Immature natural killer cell (primary cell): ENCODE data around the gene TOP1. TPM values are rescaled to one million over a fixed set of nuclear protein-coding genes. Genes with fewer than 3 reads are reported as not detected.
"Not testable (repeated sequence)": the region's sequence is repeated elsewhere in the genome, so short reads cannot be mapped to it uniquely, and the experiment has no call there.

Source experiments
- DNase-seq, 3 donors: peaks; one replicate each; pipeline ENCODE4 v3.0.0; 2022; ENCODE audit warnings: mixed read lengths in 1 of 3
- H3K27ac Mint-ChIP-seq, 6 donors: one replicate each; pipeline ENCODE4 v1.8.0; 2020; ENCODE audit warnings: mixed read lengths in 6 of 6, mild to moderate bottlenecking in 5 of 6, inconsistent platforms in 4 of 6, moderate library complexity in 3 of 6
- H3K27me3 Mint-ChIP-seq, 3 donors: one replicate each; pipeline ENCODE4 v1.8.0; 2020 to 2021; ENCODE audit warnings: low read depth in 3 of 3, mild to moderate bottlenecking in 3 of 3, mixed read lengths in 3 of 3, moderate library complexity in 3 of 3, inconsistent platforms in 1 of 3
- H3K36me3 Mint-ChIP-seq, 3 donors: one replicate each; pipeline ENCODE4 v1.8.0; 2020; ENCODE audit warnings: mixed read lengths in 3 of 3, inconsistent platforms in 2 of 3, mild to moderate bottlenecking in 2 of 3
- H3K4me1 Mint-ChIP-seq, 2 donors: one replicate each; pipeline ENCODE4 v1.8.0; 2020; ENCODE audit warnings: inconsistent platforms in 2 of 2, mild to moderate bottlenecking in 2 of 2, mixed read lengths in 2 of 2, moderate library complexity in 1 of 2
- H3K4me3 Mint-ChIP-seq, 5 donors: one replicate each; pipeline ENCODE4 v1.8.0; 2020; ENCODE audit warnings: mild to moderate bottlenecking in 5 of 5, mixed read lengths in 5 of 5, inconsistent platforms in 3 of 5, moderate library complexity in 3 of 5
- H3K9me3 Mint-ChIP-seq, 6 donors: one replicate each; pipeline ENCODE4 v1.8.0; 2020; ENCODE audit warnings: mild to moderate bottlenecking in 6 of 6, mixed read lengths in 6 of 6, inconsistent platforms in 4 of 6, moderate library complexity in 3 of 6
- polyA plus RNA-seq, 3 donors: library from polyadenylated mRNA; unstranded; fragments of 300-500 nt; fragmentation: Illumina TruSeq; gene quantifications; one replicate each; pipeline ENCODE4 v1.2.3, GENCODE V29; 2021

TOP1 gene
- polyA plus RNA-seq, 3 donors from 2014 or later: 5.0 to 16.0 (median 5.3) TPM

DNA sequence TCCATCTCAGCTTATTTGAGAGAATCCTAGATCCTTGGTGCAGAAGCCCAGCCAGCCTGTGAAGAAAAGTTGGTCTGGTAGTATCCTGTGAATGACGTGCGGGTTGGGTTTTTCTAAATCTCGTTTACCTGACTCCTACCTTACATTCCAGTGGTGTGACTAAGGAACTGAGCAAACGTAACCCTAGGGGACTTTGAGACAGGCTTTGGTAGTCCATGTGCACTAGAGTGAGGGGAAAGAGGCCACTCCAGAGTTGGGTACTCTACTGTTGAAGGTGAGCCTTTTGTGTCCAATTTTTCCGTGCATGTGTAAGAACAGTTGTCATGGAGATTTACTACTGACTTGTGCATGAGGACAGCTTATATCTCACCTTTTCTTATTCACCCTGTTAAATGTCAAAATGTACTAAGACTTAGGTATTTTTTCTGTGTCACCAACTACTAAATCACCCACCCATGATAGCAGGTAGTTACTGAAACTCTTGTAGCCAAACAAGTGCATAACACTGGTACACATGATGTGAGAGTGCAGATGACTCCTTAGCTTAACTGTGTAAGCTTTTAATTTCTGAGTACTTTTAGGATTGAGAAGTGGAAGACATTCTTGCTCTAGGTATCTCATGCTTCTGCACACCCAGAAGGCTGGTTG, 82.4 kb downstream of the TOP1 start:
- H3K27me3 Mint-ChIP-seq: peaks cover 0 to 3% (median 0%) of the 10 kb centered on the region in 3 donors
- peaks cover 19 to 39% (median 21%) of the 10 kb centered on the region in 3 donors for H3K36me3 Mint-ChIP-seq
- H3K4me3 Mint-ChIP-seq: no peak overlapping the region
- no peaks in the 10 kb centered on the region for H3K9me3 Mint-ChIP-seq
- H3K4me1 Mint-ChIP-seq: no peaks in the 10 kb centered on the region
- DNase-seq: no peak
- H3K27ac Mint-ChIP-seq: no peak overlapping the region

DNA sequence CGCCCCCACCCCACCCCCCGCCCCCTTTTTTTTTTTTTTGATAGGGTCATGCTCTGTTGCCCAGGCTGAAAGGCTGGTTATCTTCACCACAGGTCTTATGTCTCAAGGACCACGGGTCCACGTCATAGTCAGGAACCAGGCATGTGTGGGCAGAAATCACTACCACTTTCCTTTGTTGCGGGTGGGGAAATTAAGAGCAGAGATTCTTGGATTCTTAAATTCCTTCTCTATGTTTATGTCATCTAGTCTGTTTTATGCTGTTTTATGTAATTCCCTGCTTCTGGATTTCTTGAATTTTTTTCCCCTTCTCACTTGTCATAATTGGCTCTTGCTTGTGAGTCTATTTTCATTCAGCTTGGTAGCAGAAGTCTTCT, 82.9 kb downstream of the TOP1 start:
- Mint-ChIP-seq H3K4me1 (no peaks in the 10 kb centered on the region), H3K36me3 (peaks cover 23 to 44% (median 26%) of the 10 kb centered on the region in 3 donors), H3K27ac (peak overlapping the region in 2 of 6 donors; percentile 19 to 64), H3K9me3 (no peaks in the 10 kb centered on the region), H3K27me3 (peaks cover 0 to 3% (median 0%) of the 10 kb centered on the region in 3 donors), H3K4me3 (no peak overlapping the region)
- DNase-seq: no peak

GRCh38 chr20:41116282-41116956, 87.8 kb downstream of the TOP1 start:
- H3K27ac Mint-ChIP-seq: no peak overlapping the region
- H3K27me3 Mint-ChIP-seq: peaks cover 0 to 3% (median 0%) of the 10 kb centered on the region in 3 donors
- no peaks in the 10 kb centered on the region for H3K9me3 Mint-ChIP-seq
- H3K4me1 Mint-ChIP-seq: no peaks in the 10 kb centered on the region
- no peak for DNase-seq
- peaks cover 33 to 63% (median 41%) of the 10 kb centered on the region in 3 donors for H3K36me3 Mint-ChIP-seq
- no peak overlapping the region for H3K4me3 Mint-ChIP-seq

- DNase-seq, H3K27me3 Mint-ChIP-seq, H3K4me1 Mint-ChIP-seq, H3K4me3 Mint-ChIP-seq, H3K9me3 Mint-ChIP-seq, H3K27ac Mint-ChIP-seq: not testable (repeated sequence)
- H3K36me3 Mint-ChIP-seq: peaks cover 32 to 73% (median 52%) of the 10 kb centered on the region in 3 donors
These were observed 89.5 kb downstream of the TOP1 start for GRCh38 chr20:41118159-41118558.

- DNase-seq: no peak
- no peaks in the 10 kb centered on the region for H3K4me1 Mint-ChIP-seq
- no peak overlapping the region for H3K4me3 Mint-ChIP-seq
- peak overlapping the region in 1 of 6 donors; percentile 10 for H3K27ac Mint-ChIP-seq
- H3K27me3 Mint-ChIP-seq: peaks cover 0 to 3% (median 0%) of the 10 kb centered on the region in 3 donors
- peaks cover 30 to 73% (median 53%) of the 10 kb centered on the region in 3 donors for H3K36me3 Mint-ChIP-seq
- no peaks in the 10 kb centered on the region for H3K9me3 Mint-ChIP-seq
These were observed 90.0 kb downstream of the TOP1 start for GRCh38 chr20:41118632-41119031.

- Mint-ChIP-seq H3K36me3 (peaks cover 24 to 71% (median 45%) of the 10 kb centered on the region in 3 donors), H3K4me1 (no peaks in the 10 kb centered on the region), H3K9me3 (no peaks in the 10 kb centered on the region), H3K27me3 (peaks cover 0 to 3% (median 0%) of the 10 kb centered on the region in 3 donors), H3K27ac (peak overlapping the region in 1 of 6 donors; percentile 44), H3K4me3 (no peak overlapping the region)
- no peak for DNase-seq
These were observed 91.3 kb downstream of the TOP1 start for GRCh38 chr20:41119614-41120561.

- Mint-ChIP-seq H3K4me3 (no peak overlapping the region), H3K36me3 (peaks cover 22 to 67% (median 32%) of the 10 kb centered on the region in 3 donors), H3K9me3 (no peaks in the 10 kb centered on the region), H3K4me1 (peaks cover 0 to 2% of the 10 kb centered on the region in 2 donors), H3K27me3 (peaks cover 0 to 3% (median 0%) of the 10 kb centered on the region in 3 donors), H3K27ac (peak overlapping the region in 1 of 6 donors; percentile 61)
- DNase-seq: no peak
These were observed 92.8 kb downstream of the TOP1 start for GRCh38 chr20:41121399-41121798.

DNA sequence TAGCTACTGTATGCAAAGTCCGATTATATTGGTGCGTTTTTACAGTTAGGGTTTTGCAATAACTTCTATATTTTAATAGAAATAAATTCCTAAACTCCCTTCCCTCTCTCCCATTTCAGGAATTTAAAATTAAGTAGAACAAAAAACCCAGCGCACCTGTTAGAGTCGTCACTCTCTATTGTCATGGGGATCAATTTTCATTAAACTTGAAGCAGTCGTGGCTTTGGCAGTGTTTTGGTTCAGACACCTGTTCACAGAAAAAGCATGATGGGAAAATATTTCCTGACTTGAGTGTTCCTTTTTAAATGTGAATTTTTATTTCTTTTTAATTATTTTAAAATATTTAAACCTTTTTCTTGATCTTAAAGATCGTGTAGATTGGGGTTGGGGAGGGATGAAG, 95.0 kb downstream of the TOP1 start:
- Mint-ChIP-seq H3K36me3 (peaks cover 14 to 59% (median 26%) of the 10 kb centered on the region in 3 donors), H3K27me3 (peaks cover 0 to 4% (median 0%) of the 10 kb centered on the region in 3 donors), H3K27ac (no peak overlapping the region), H3K4me1 (peaks cover 0 to 2% of the 10 kb centered on the region in 2 donors), H3K9me3 (no peaks in the 10 kb centered on the region), H3K4me3 (no peak overlapping the region)
- DNase-seq: no peak

- Mint-ChIP-seq H3K4me3 (no peak overlapping the region), H3K27ac (peak overlapping the region in 2 of 6 donors; percentile 3 to 45), H3K4me1 (peaks cover 0 to 2% of the 10 kb centered on the region in 2 donors)
These were observed 96.0 kb downstream of the TOP1 start for GRCh38 chr20:41124451-41125094.

DNA sequence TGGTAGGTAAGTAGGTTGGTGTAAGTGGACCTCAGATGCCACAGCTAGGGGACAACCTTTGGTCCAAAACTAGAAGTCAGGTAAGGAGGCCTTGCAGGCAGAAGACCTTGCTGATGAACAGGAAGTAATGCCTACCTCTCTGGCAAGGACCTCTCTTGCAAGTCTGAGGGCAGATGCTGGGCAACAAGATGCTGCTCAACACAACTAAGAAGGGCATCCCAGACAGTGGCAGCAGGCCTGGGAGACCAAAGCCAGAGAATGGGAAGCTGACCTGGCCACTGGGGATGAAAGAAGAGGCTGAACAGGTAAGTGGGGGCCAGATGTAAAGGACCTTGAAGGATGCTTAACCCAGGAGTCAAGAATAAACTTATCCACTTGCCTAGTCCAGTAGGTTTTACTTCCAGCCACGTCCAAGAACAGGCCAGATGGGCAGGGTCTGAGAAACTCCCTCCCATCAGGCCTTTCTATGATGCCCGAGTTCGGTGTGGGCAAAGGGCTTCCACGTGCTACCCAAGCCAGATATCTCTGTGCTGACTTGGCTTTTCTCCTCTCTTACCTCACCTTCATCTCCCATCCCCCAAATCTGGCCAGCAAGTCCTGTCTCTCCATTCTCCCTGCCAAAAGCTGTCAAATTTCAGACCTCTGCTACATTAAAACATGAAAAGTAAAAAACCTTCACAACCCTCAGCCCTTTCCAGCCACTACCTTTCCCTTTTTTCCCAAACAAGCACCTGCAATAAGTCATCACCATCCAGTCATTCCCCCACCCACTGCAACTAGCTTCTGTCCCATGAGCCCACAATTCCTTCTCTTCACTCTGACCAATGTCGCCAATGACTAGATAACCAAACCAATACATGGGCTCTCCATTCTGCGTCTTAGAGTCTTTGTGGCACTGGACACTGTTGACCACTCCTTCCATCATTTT, 97.2 kb downstream of the TOP1 start:
- Mint-ChIP-seq H3K9me3 (no peaks in the 10 kb centered on the region), H3K4me1 (peaks cover 0 to 2% of the 10 kb centered on the region in 2 donors), H3K36me3 (peaks cover 16 to 45% (median 18%) of the 10 kb centered on the region in 3 donors), H3K4me3 (no peak overlapping the region), H3K27me3 (peaks cover 0 to 4% (median 0%) of the 10 kb centered on the region in 3 donors), H3K27ac (peak overlapping the region in 5 of 6 donors; percentile 0 to 53 (median 35))
- DNase-seq: no peak

More at GRCh38 chr20:41124451-41125094, 96.0 kb downstream of the TOP1 start:
- H3K27me3 Mint-ChIP-seq: peaks cover 0 to 4% (median 0%) of the 10 kb centered on the region in 3 donors
- DNase-seq: no peak
- peaks cover 11 to 53% (median 23%) of the 10 kb centered on the region in 3 donors for H3K36me3 Mint-ChIP-seq
- no peaks in the 10 kb centered on the region for H3K9me3 Mint-ChIP-seq

GRCh38 chr20:41126719-41127118, 98.1 kb downstream of the TOP1 start:
- no peak for DNase-seq
- Mint-ChIP-seq H3K36me3 (peaks cover 10 to 38% (median 12%) of the 10 kb centered on the region in 3 donors), H3K27me3 (peaks cover 0 to 4% (median 0%) of the 10 kb centered on the region in 3 donors), H3K27ac (peak overlapping the region in 4 of 6 donors; percentile 1 to 35 (median 4)), H3K4me3 (no peak overlapping the region), H3K4me1 (peaks cover 0 to 2% of the 10 kb centered on the region in 2 donors), H3K9me3 (no peaks in the 10 kb centered on the region)

DNA sequence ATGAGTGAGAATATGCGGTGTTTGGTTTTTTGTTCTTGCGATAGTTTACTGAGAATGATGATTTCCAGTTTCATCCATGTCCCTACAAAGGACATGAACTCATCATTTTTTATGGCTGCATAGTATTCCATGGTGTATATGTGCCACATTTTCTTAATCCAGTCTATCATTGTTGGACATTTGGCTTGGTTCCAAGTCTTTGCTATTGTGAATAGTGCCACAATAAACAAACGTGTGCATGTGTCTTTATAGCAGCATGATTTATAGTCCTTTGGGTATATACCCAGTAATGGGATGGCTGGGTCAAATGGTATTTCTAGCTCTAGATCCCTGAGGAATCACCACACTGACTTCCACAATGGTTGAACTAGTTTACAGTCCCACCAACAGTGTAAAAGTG, 99.7 kb downstream of the TOP1 start:
- not testable (repeated sequence) for DNase-seq, H3K27me3 Mint-ChIP-seq, H3K27ac Mint-ChIP-seq, H3K4me3 Mint-ChIP-seq, H3K4me1 Mint-ChIP-seq, H3K9me3 Mint-ChIP-seq
- H3K36me3 Mint-ChIP-seq: peaks cover under 1 to 27% (median 5%) of the 10 kb centered on the region in 3 donors
